H1 (cell line): ENCODE results near the gene WAC. TPM values are rescaled to one million over a fixed set of nuclear protein-coding genes. Genes with fewer than 3 reads are reported as not detected.

Experiments
- CTCF ChIA-PET: fragments of 300-600 bp; sonication (Branson Sonifier 250); formaldehyde crosslinking; loops from one replicate; lab custom pipeline; 2021; ENCODE audit not compliant: partially characterized antibody; lab: Charles Lee
- POLR2A ChIA-PET: fragments of 300-600 bp; sonication (Branson Sonifier 250); formaldehyde crosslinking; loops from one replicate; lab custom pipeline; 2021; ENCODE audit warnings: inconsistent platforms; ENCODE audit not compliant: partially characterized antibody; lab: Charles Lee
- DNase-seq, 2 experiments: peaks; one replicate each; pipeline versions ENCODE4 v3.0.0 to v3.0.0-alpha.2; 2010 to 2022; ENCODE audit warnings: low spot score in 2 of 2, low read depth in 1 of 2, mixed read lengths in 1 of 2
- FAIRE-seq: peaks from 2 replicates; lab custom pipeline; 2011; peaks lifted over from hg19 to GRCh38; lab: Jason Lieb, UNC
- H2AFZ ChIP-seq: 2 replicates; pipeline ENCODE4 v1.8.1; 2012; ENCODE audit warnings: low read length, inconsistent platforms
- H2AK5ac ChIP-seq: 2 replicates; pipeline ENCODE4 v1.6.1; 2013; ENCODE audit warnings: low read depth, low read length
- H2BK120ac ChIP-seq: replicated peaks from 2 replicates; pipeline ENCODE3; 2013; ENCODE audit warnings: low read depth, low read length, inconsistent platforms
- H2BK12ac ChIP-seq: 2 replicates; pipeline ENCODE4 v1.6.1; 2013; ENCODE audit warnings: low read depth, low read length
- H2BK15ac ChIP-seq: 2 replicates; pipeline ENCODE4 v1.6.1; 2013; ENCODE audit warnings: low read length
- H2BK20ac ChIP-seq: 2 replicates; pipeline ENCODE4 v1.6.1; 2013; ENCODE audit warnings: low read length
- H2BK5ac ChIP-seq: 2 replicates; pipeline ENCODE4 v1.6.1; 2013; ENCODE audit warnings: low read depth, low read length
- H3K14ac ChIP-seq: 2 replicates; pipeline ENCODE4 v1.6.1; 2013; ENCODE audit warnings: inconsistent platforms; ENCODE audit not compliant: insufficient read length
- H3K18ac ChIP-seq: 2 replicates; pipeline ENCODE4 v1.6.1; 2013; ENCODE audit warnings: low read length; ENCODE audit errors: extremely low read depth
- H3K23ac ChIP-seq: 2 replicates; pipeline ENCODE4 v1.6.1; 2013; ENCODE audit warnings: inconsistent platforms; ENCODE audit not compliant: insufficient read length
- H3K23me2 ChIP-seq: 2 replicates; pipeline ENCODE4 v1.6.1; 2013; ENCODE audit warnings: low read depth, low read length
- H3K27ac ChIP-seq: 2 replicates; pipeline ENCODE4 v1.6.1; 2011; ENCODE audit warnings: low read depth, low read length, inconsistent platforms
- H3K27me3 ChIP-seq, 4 experiments: replicated peaks in 1 of 4; 1 replicate in 1 of 4; 2 replicates in 3 of 4; pipeline versions ENCODE4 v1.6.1 to v1.8.1; 2011 to 2013; ENCODE audit warnings: low read length in 3 of 4, mild to moderate bottlenecking in 3 of 4, inconsistent platforms in 2 of 4, mixed read lengths in 2 of 4, moderate library complexity in 1 of 4; ENCODE audit not compliant: control insufficient read depth in 3 of 4, insufficient read depth in 3 of 4; ENCODE audit errors: extremely low read depth in 1 of 4
- H3K36me3 ChIP-seq, 4 experiments: 2 replicates each; pipeline versions ENCODE4 v1.6.1 to v1.8.1; 2011 to 2013; ENCODE audit warnings: mild to moderate bottlenecking in 4 of 4, low read length in 3 of 4, moderate library complexity in 2 of 4, control low read depth in 1 of 4, inconsistent platforms in 1 of 4; ENCODE audit not compliant: insufficient read depth in 4 of 4, control insufficient read depth in 2 of 4
- H3K4ac ChIP-seq: replicated peaks from 2 replicates; pipeline ENCODE3; 2013; ENCODE audit warnings: low read length, low read depth, mixed read lengths, inconsistent platforms; ENCODE audit not compliant: insufficient read length
- H3K4me1 ChIP-seq, 4 experiments: replicated peaks in 1 of 4; 1 replicate in 1 of 4; 2 replicates in 3 of 4; pipeline versions ENCODE4 v1.6.1 to v1.8.1; 2011 to 2013; ENCODE audit warnings: low read length in 3 of 4, inconsistent platforms in 2 of 4, mixed read lengths in 1 of 4; ENCODE audit not compliant: insufficient read depth in 4 of 4, control insufficient read depth in 3 of 4
- H3K4me2 ChIP-seq, 2 experiments: 2 replicates each; pipeline versions ENCODE4 v1.6.1 to v1.8.1; 2011 to 2013; ENCODE audit warnings: low read depth in 2 of 2, low read length in 2 of 2, control low read depth in 1 of 2, inconsistent platforms in 1 of 2, mild to moderate bottlenecking in 1 of 2; ENCODE audit not compliant: insufficient read depth in 1 of 2
- H3K4me3 ChIP-seq, 4 experiments: fragments of 200-600, 300-600 bp in 1 of 4; sonication (generic), shearing (Covaris generic), sonication (Bioruptor Twin) in 1 of 4; 2 replicates each; pipeline versions ENCODE4 v1.5.1 to v1.8.1; 2011 to 2016; ENCODE audit warnings: low read length in 4 of 4, low read depth in 3 of 4, control low read depth in 2 of 4, inconsistent platforms in 2 of 4, mild to moderate bottlenecking in 2 of 4, mixed read lengths in 1 of 4, moderate library complexity in 1 of 4; ENCODE audit not compliant: insufficient read depth in 2 of 4; ENCODE audit errors: extremely low read depth in 1 of 4
- H3K56ac ChIP-seq: replicated peaks from 2 replicates; pipeline ENCODE3; 2013; ENCODE audit warnings: low read depth, mild to moderate bottlenecking, mixed read lengths, low read length, inconsistent platforms; ENCODE audit not compliant: insufficient read length
- H3K79me1 ChIP-seq: 2 replicates; pipeline ENCODE4 v1.6.1; 2013; ENCODE audit warnings: low read depth, low read length, control low read depth
- H3K79me2 ChIP-seq, 2 experiments: 2 replicates each; pipeline versions ENCODE4 v1.6.1 to v1.8.1; 2012 to 2013; ENCODE audit warnings: low read length in 2 of 2, mild to moderate bottlenecking in 2 of 2, inconsistent platforms in 1 of 2; ENCODE audit not compliant: insufficient read depth in 2 of 2, control insufficient read depth in 1 of 2
- H3K9ac ChIP-seq, 4 experiments: replicated peaks in 1 of 4; 1 replicate in 1 of 4; 2 replicates in 3 of 4; pipeline versions ENCODE4 v1.6.1 to v1.8.1; 2011 to 2013; ENCODE audit warnings: low read depth in 3 of 4, low read length in 3 of 4, control low read depth in 2 of 4, mild to moderate bottlenecking in 2 of 4, moderate library complexity in 2 of 4, inconsistent platforms in 1 of 4; ENCODE audit errors: extremely low read depth in 1 of 4
- H3K9me3 ChIP-seq, 2 experiments: 2 replicates each; pipeline versions ENCODE4 v1.6.1 to v1.8.1; 2012 to 2013; ENCODE audit warnings: mild to moderate bottlenecking in 2 of 2, moderate library complexity in 2 of 2, control low read depth in 1 of 2, inconsistent platforms in 1 of 2, low read depth in 1 of 2, low read length in 1 of 2, mixed read lengths in 1 of 2; ENCODE audit not compliant: insufficient read depth in 2 of 2
- H4K20me1 ChIP-seq, 2 experiments: replicated peaks in 1 of 2; 2 replicates each; pipeline versions ENCODE3 to v1.8.1; 2011 to 2013; ENCODE audit warnings: inconsistent platforms in 2 of 2, low read length in 2 of 2, mild to moderate bottlenecking in 1 of 2; ENCODE audit not compliant: insufficient read depth in 2 of 2, control insufficient read depth in 1 of 2
- H4K5ac ChIP-seq: 2 replicates; pipeline ENCODE4 v1.6.1; 2013; ENCODE audit warnings: low read length, low read depth, mixed read lengths, inconsistent platforms; ENCODE audit not compliant: insufficient read length
- H4K8ac ChIP-seq: 2 replicates; pipeline ENCODE4 v1.8.0; 2013; ENCODE audit warnings: mild to moderate bottlenecking, moderate library complexity, low read length, inconsistent platforms; ENCODE audit not compliant: insufficient read depth; ENCODE audit errors: extremely low read depth
- H4K91ac ChIP-seq: replicated peaks from 2 replicates; pipeline ENCODE3; 2013; ENCODE audit warnings: low read length, mixed read lengths, inconsistent platforms; ENCODE audit not compliant: insufficient read length
- ASH2L ChIP-seq: fragments of 200-600, 300-600 bp; sonication (generic); IDR thresholded peaks from one replicate; pipeline ENCODE4 v1.7.1; 2017; ENCODE audit warnings: low read length
- BRCA1 ChIP-seq: IDR thresholded peaks from 2 replicates; pipeline ENCODE4 v1.6.1; 2012; ENCODE audit warnings: low read depth, low read length, improper control_type of control experiment
- CHD1 ChIP-seq: IDR thresholded peaks from 2 replicates; pipeline ENCODE4 v1.6.1; 2012; ENCODE audit warnings: low read depth, low read length, improper control_type of control experiment
- CREB1 ChIP-seq: IDR thresholded peaks from 2 replicates; pipeline ENCODE4 v1.6.1; 2012; ENCODE audit warnings: inconsistent platforms
- EGR1 ChIP-seq: IDR thresholded peaks from 2 replicates; pipeline ENCODE4 v1.6.1; 2011; ENCODE audit warnings: low read depth, low read length, borderline replicate concordance
- EP300 ChIP-seq, 2 experiments: IDR thresholded peaks; 1 replicate in 1 of 2; 2 replicates in 1 of 2; pipeline ENCODE4 v1.6.1; 2011 to 2012; ENCODE audit warnings: low read depth in 2 of 2, low read length in 2 of 2, mild to moderate bottlenecking in 2 of 2, borderline replicate concordance in 1 of 2, inconsistent platforms in 1 of 2, moderate library complexity in 1 of 2
- JUND ChIP-seq: IDR thresholded peaks from 2 replicates; pipeline ENCODE4 v1.6.1; 2011; ENCODE audit warnings: mild to moderate bottlenecking, improper control_type of control experiment, low read length
- KDM4A ChIP-seq: IDR thresholded peaks from one replicate; pipeline ENCODE4 v1.7.1; 2012; ENCODE audit warnings: low read depth, mild to moderate bottlenecking, moderate library complexity, low read length, inconsistent platforms; ENCODE audit not compliant: severe bottlenecking
- PHF8 ChIP-seq: fragments of 200-600 bp; sonication (generic); conservative IDR thresholded peaks from 2 replicates; pipeline ENCODE4 v1.7.1; 2012; ENCODE audit warnings: low read depth, mild to moderate bottlenecking, inconsistent platforms, low read length, moderate library complexity
- SIN3A ChIP-seq, 2 experiments: IDR thresholded peaks in 1 of 2; conservative IDR thresholded peaks in 1 of 2; 2 replicates each; pipeline ENCODE4 v1.6.1; 2011 to 2012; ENCODE audit warnings: low read length in 2 of 2, improper control_type of control experiment in 1 of 2, low read depth in 1 of 2, mild to moderate bottlenecking in 1 of 2
- SIX5 ChIP-seq: IDR thresholded peaks from 2 replicates; pipeline ENCODE4 v1.6.1; 2011; ENCODE audit warnings: mild to moderate bottlenecking, low read depth, low read length
- TAF7 ChIP-seq: optimal IDR thresholded peaks from 2 replicates; pipeline ENCODE3; 2011; ENCODE audit warnings: low read depth, mild to moderate bottlenecking, inconsistent platforms, low read length, moderate library complexity, borderline replicate concordance
- USF2 ChIP-seq: IDR thresholded peaks from 2 replicates; pipeline ENCODE4 v1.6.1; 2011; ENCODE audit warnings: low read length, improper control_type of control experiment
- WGBS, 2 experiments: shearing (Covaris generic) in 1 of 2; methylation state at CpG; one replicate each; pipeline versions ENCODE4 v1.1.6 to v1.1.7; 2013 to 2015; ENCODE audit warnings: low lambda C conversion rate in 2 of 2, mixed read lengths in 2 of 2, inconsistent platforms in 1 of 2, low coverage in 1 of 2, missing lambda C conversion rate in 1 of 2; ENCODE audit not compliant: insufficient replicate concordance in 2 of 2, insufficient coverage in 1 of 2, insufficient read length in 1 of 2; ENCODE audit errors: extremely low coverage in 1 of 2, missing lambda C conversion rate in 1 of 2; 5-methylcytosine and 5-hydroxymethylcytosine counted together
- polyA plus RNA-seq, 7 experiments: library from polyadenylated mRNA; depleted of rRNA in 3 of 7; stranded (reverse) in 5 of 7; unstranded in 2 of 7; fragments of >200 nt in 5 of 7; fragments of 200-250 nt in 2 of 7; gene quantifications; 1 replicate in 5 of 7; 2 replicates in 1 of 7; 4 replicates in 1 of 7; pipeline versions ENCODE4 v1.2.1 to v1.2.3, GENCODE V29; 2011 to 2013; ENCODE audit warnings: missing spikeins in 2 of 7, mixed read lengths in 2 of 7
- total RNA-seq: library from RNA; stranded (reverse); fragmentation: NEBNext Ultra II Directional; extraction: Animal tissue kit (Norgen Biotek cat#: 25700); gene quantifications from 2 replicates; pipeline ENCODE4 v1.2.1, GENCODE V29; 2021

Gene WAC
- total and polyA plus RNA-seq, 2 of the 8 experiments (the other 6 are each of a cell fraction or from before 2014, with no cell fraction given): 72.9 to 128 TPM

GRCh38 chr10:28508304-28508925 is 24.5 kb upstream of the WAC start:
- Histone ChIP-seq H3K4me1 (no peaks in the 10 kb centered on the region), H3K9ac (no peak overlapping the region), H2BK20ac (no peak overlapping the region), H2AFZ (no peak overlapping the region), H4K20me1 (no peaks in the 10 kb centered on the region), H3K4ac (no peak overlapping the region), H4K5ac (no peak overlapping the region), H3K79me2 (no peaks in the 10 kb centered on the region), H3K23ac (no peak overlapping the region), H2BK5ac (no peak overlapping the region), H2BK12ac (no peak overlapping the region), H2AK5ac (no peak overlapping the region), H3K79me1 (no peaks in the 10 kb centered on the region), H2BK15ac (no peak overlapping the region), H3K4me2 (no peak overlapping the region), H3K18ac (no peak overlapping the region), H3K27me3 (no peaks in the 10 kb centered on the region), H4K91ac (no peak overlapping the region), H3K23me2 (no peaks in the 10 kb centered on the region), H3K4me3 (no peak overlapping the region), H3K9me3 (no peaks in the 10 kb centered on the region), H3K27ac (no peak overlapping the region), H2BK120ac (no peak overlapping the region), H3K14ac (no peak overlapping the region), H3K36me3 (no peaks in the 10 kb centered on the region), H4K8ac (no peak overlapping the region), H3K56ac (no peak overlapping the region)
- ChIA-PET CTCF (no interaction called here), POLR2A (interaction anchor here (0.6 kb wide), 1 partner anchor 22 kb away, joined by 3 read pairs; no protein-coding TSS in a partner anchor)
- DNase-seq (no peak), FAIRE-seq (no peak)
- WGBS, 2 experiments: 94% methylated on average over 7 of the region's 7 CpGs; no CpG with 5 or more reads in 1 of the 2 experiments
- no peak for TF ChIP-seq EP300 (IDR thresholded peaks at IDR 0.05; ENCODE audit: borderline replicate concordance in 1 of 2, low read depth in 2 of 2, low read length in 2 of 2)
- no peak for TF ChIP-seq CHD1
- TF ChIP-seq EGR1: no peak
- TF ChIP-seq TAF7: no peak
- no peak for TF ChIP-seq USF2
- no peak for TF ChIP-seq SIX5
- TF ChIP-seq ASH2L: no peak
- TF ChIP-seq JUND: no peak
- no peak for TF ChIP-seq SIN3A (conservative IDR thresholded peaks at IDR 0.05 in 1 of 2, IDR thresholded peaks at IDR 0.05 in 1 of 2; ENCODE audit: low read depth in 1 of 2, low read length in 2 of 2)
- no peak for TF ChIP-seq PHF8
- TF ChIP-seq BRCA1: no peak
- TF ChIP-seq CREB1: no peak
- no peak for TF ChIP-seq KDM4A
